HG02623 (cell line): ENCODE data around the gene DAPK1.
"Not testable (repeated sequence)": the region's sequence is repeated elsewhere in the genome, so short reads cannot be mapped to it uniquely, and the experiment has no call there.

Experiments
- ATAC-seq: cut with Tn5 transposase; IDR thresholded peaks from one replicate; pipeline ENCODE4 v1.9.1; 2021; ENCODE audit warnings: moderate library complexity; ENCODE audit not compliant: unreplicated experiment

The DAPK1 gene

DNA sequence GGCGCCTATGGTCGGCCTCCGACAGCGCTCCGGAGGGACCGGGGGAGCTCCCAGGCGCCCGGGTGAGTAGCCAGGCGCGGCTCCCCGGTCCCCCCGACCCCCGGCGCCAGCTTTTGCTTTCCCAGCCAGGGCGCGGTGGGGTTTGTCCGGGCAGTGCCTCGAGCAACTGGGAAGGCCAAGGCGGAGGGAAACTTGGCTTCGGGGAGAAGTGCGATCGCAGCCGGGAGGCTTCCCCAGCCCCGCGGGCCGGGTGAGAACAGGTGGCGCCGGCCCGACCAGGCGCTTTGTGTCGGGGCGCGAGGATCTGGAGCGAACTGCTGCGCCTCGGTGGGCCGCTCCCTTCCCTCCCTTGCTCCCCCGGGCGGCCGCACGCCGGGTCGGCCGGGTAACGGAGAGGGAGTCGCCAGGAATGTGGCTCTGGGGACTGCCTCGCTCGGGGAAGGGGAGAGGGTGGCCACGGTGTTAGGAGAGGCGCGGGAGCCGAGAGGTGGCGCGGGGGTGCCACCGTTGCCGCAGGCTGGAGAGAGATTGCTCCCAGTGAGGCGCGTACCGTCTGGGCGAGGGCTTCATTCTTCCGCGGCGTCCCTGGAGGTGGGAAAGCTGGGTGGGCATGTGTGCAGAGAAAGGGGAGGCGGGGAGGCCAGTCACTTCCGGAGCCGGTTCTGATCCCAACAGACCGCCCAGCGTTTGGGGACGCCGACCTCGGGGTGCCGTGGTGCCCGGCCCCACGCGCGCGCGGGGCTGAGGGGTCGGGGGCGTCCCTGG lies 561 bp downstream of the DAPK1 start:
- no peak for ATAC-seq

DNA sequence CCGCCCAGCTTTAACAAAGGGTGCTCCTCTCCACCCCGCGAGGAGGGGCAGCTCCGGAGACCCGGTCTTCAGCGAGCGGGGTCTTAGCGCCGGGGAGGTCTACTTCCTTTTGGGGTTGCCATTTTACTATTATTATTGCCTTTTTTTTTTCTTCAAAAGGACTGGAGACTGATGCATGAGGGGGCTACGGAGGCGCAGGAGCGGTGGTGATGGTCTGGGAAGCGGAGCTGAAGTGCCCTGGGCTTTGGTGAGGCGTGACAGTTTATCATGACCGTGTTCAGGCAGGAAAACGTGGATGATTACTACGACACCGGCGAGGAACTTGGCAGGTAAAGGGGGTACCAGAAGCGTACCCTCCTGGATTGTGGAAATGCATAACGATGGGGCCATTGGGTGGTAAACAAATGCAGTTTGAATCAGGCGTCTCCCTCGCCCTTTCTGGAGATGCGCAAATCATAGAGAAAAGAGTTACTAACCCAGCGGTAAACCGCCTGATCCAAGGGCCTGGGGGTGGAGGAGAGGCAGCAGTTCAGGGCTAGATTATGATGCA lies 1.2 kb downstream of the DAPK1 start:
- no peak for ATAC-seq

DNA sequence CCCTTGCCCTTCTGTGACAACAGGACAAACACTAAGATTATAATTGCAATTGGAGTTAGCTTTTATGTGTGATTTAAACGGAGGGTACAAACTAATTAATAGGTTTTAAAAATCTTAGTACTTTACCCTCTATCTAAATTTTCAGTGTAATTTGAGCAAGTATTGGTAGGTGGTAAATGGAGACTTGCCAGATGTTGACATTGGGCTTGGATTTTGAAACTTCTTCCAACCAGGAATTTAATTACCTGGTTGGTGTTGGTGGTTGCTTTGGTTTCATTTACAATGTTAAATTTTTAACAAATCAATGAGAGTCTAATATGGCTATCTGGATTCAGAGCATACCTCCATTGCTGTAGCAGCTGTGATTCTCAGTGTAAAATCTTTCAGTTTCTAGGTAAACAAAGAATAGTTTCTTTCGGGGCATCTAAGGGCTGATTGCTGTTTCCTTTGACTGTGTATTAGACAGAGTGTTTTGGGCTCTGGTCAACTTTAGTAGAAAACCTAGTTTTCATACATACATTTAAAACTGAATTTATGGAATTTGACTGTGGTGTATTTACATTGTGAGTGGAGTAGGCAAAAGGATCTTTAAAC lies 1.9 kb downstream of the DAPK1 start:
- no peak for ATAC-seq

DNA sequence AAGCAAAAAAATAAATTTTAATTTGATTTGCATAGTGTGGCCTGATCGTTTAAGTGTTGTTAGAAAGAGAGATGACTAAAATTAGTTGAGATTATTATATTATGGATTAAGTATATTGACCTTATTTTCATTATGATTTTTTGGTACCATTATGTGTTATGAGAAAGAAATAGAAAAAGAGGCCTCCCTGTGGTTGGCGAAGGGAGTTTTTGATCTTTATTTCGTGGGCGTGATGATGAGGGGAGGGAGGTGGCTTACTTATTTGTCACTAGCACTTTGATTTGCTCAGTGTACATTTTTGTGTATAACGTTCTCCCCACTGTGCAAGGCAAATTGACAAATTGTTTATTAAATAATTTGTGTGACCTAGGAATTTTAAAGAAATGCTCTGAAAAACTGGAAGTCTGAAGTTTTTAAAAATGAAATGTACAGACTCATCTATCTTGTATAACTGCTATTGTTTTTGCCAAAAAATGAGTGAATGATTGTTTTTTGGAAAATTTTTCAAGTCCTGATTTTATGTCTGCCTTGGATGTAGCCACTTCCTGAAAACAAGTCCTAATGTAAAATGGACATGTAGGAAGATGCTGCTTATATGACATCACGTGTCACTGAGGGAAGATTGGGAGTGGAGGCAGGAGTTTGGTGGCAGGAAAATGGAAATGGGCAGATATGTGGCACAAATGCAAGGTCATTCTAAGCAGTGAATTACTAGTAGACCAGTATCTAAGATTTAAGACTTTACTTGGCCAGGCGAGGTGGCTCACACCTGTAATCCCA lies 3.0 kb downstream of the DAPK1 start:
- ATAC-seq: no peak

DNA sequence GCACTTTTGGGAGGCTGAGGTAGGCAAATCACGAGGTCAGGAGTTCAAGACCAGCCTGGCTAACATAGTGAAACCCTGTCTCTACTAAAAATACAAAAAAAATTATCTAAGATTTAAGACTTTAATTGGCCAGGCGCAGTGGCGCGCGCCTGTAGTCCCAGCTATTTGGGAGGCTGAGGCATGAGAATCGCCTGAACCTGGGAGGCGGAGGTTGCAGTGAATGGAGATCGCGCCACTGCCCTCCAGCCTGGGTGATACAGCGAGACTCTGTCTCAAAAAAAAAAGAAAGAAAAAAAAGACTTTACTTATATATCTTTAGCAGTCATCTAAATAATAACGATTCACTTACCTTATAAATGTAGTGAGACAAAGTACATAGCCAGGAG lies 3.6 kb downstream of the DAPK1 start:
- not testable (repeated sequence) for ATAC-seq

DNA sequence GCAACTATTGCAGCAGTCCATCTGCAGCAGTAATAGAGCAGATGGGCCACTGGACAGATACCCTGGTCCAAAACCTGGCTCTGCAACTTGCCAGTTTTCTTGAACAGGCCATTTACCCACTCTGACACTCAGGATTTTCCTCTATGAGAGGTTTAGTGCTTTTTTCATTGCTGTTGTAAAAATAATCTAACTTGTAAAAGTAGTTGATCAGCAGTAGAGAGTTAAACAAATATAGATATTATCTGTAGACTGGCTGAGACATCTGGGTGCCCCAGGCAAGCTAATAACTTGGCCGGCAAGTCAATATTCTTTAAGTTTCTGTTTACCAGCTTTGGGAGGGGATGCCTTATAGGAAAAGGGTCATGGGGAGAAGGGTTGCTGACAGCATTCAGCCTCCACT lies 4.1 kb downstream of the DAPK1 start:
- no peak for ATAC-seq

DNA sequence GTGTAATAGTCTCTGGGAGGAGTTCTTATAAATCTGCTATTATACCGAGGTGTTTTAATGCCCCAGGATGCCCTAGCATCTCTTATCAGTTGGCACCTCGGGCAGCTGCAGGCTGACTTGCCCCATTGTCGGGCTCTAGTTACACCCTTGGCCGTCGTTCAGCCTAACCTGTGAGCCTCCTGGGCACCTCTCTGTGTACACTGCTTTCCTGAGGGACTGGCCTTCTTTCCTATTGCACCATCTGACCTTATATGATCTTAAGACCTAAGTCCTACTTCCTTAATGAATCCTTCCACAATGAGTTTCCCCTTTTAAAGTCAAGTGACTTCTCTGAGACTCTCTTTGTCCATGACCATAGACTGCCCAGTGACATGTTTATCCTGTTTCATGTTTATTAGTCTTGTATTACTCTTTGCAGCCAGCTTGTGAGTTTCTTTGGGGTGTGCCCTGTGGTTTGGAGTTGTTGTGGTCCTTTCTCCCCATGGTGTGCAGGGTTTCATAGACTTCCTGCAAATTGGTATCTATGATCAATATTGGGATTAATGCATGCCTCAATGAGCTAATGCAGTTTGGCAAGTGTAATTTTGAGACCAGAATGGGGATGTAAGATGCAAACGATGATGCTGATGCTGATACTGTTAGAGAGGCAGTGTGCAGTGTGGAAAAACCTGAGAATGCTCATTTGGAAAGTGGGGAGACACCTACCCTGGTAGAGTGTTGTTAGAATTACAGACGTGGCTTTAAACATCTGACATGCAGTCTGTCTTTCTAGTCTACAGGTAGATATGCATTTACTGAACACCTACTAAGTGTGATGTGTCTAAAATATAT lies 4.9 kb downstream of the DAPK1 start:
- ATAC-seq: no peak

DNA sequence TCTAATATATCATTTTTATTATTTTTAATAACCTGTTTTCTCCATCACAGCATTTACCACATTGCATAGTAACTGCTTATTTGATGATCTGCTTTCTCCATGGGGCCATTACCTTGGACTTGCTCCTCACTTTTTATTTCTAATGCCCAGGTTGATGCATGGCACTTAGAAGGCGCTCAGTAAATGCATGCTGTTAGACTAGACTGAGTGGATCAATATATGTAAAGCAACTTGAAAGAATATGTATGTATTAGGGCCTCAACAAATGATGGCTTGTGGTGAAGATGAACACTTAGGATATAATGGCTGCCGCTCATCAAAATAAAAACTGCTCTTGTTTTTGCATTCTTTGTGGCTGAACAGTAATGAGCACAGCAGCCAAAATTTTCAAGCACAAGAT lies 5.8 kb downstream of the DAPK1 start:
- ATAC-seq: no peak

DNA sequence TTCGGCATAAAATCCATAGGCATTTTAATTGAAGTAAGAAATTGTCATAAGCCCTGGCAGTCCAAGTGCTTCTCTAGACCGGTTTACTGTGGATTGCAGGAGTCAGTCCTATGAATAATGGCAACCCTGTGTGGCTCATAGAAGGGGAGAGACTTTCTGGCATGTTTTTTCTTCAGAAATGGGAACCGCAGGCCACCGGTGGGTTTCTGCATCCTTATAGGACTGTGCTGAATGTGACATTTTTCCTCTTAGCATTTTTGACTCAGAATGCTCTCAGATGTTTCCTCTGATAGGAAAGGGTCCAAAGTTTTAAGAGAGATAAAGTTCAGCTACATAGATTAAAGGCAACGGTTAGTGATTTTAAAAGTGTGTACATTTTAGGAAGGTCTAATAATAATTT lies 6.3 kb downstream of the DAPK1 start:
- ATAC-seq: no peak

DNA sequence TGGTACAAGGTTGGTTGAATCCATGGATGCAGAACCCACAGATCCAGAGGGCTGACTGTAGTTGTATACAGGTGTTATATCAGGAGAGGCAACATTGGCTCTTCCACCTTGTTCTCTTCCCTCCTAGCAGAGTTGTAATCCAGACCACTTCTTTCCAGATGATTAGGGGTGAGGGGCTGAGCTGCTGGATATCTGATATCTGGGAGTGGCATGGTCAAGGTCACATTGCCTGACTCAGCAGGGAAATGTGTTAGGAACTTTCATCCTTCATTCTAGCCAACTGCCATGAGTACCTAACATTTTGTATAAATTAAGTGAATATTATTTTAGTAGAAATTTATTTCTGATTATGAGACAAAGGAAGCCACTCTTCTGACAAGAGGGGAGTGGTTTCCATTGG lies 7.3 kb downstream of the DAPK1 start:
- ATAC-seq: no peak

DNA sequence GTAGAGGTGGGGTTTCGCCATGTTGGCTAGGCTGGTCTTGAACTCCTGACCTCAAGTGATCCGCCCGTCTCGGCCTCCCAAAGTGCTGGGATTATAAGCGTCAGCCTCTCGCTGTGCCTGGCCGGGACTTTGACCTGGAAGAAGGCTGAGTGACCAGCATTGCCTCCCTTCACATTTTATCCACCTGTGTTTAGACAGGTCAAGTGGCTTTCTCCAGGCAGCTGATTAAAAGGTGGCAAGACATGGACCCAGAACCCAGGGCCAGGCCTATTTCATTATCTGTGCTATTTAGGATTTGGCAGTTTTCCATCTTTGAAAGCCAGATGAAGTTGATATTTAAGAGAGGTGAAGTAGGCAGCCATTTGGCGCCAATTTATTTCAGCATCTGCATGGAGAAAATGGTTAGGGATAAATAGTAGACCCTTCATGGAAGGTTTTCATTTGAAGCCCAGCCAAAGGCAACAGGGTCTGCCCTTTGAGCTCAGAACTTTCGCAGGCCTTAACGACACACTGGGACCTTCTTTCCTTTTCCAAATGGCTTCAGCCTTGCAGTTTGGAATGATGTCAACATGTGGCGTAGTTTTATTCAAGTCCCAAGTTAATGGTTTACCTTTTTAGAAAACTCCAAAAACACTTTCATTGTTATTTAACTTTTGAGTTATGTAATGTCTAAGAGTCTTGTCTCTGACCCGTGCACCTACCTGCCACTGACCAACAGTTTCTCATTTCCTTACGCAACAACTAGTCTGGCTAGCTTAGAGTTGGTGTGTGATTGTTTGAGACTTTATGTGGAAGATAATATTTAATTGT lies 8.4 kb downstream of the DAPK1 start:
- ATAC-seq: no peak

DNA sequence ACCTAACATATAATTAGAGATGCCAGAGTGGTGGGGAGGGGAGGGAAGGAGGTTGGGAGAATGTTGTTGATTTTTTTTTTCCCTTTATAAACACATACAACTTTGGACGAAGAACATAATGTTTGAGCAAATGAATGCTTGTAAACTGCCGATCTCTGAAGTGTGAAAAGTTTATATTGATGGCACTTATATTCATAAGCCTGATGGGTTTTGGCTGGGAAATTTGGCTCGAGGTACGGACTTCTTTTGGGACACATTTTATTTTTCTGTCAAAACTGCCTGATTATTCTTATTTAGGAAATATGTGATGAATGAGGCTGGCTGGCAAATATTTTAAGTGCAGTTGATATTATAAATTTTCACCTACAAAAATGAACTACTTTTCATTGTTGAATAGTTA lies 9.9 kb downstream of the DAPK1 start:
- ATAC-seq: no peak

DNA sequence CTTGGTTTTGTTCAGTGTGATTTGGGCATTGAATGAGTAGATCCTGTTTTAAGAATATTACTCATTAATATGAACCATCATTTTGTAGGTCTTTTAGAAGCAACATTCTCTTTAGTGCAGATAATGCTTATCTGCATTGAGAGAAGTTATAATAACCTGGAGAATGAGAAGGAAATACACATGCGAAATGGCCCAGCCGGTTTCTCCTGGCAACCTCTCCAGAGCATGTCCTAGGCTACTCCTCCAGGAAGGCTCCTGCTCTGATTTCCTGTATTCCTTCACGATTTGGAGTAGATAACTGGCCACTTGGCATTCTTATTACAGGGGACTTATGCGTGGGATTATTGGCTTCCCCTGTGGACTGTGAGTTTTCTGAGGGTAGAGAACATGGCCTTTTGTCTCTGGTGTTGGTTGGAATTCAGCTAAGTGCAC lies 12.6 kb downstream of the DAPK1 start:
- ATAC-seq: no peak

DNA sequence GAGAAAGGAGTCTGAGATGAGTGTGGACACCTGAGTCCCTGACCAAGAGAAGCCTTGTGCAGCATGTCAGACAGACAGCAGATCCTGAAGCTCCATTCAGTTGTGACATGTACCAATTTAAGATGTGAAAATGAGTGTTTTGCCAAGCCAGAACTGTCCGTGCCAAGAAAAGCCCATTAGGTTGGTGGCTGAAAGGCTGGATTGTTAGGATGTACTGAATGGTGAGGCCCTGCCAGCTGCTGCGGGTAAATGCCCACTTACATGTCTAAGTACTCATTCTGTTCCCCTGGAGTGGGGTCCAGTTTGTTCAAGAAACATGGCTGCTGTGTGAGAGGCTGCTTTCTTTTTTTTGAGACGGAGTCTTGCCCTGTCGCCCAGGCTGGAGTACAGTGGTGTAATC lies 14.6 kb downstream of the DAPK1 start:
- no peak for ATAC-seq

DNA sequence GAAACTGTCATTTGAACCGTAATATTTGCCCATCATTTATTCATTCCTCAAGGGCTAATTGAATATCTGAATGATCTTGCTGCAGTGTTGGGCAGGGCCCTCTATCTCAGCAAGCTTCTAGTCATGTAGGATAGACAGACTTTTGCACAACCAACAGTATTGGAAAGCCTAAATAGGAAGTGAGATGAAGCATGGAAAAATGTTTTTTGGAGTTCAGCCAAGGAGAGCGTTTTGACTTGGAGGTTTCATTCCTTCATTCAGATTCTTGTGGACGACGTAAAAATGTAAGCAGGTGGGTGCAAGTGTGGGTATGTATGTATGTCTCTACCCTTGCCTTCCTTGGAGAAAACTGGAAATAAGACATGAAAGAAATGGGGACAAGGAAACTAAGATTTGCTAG lies 15.5 kb downstream of the DAPK1 start:
- no peak for ATAC-seq

DNA sequence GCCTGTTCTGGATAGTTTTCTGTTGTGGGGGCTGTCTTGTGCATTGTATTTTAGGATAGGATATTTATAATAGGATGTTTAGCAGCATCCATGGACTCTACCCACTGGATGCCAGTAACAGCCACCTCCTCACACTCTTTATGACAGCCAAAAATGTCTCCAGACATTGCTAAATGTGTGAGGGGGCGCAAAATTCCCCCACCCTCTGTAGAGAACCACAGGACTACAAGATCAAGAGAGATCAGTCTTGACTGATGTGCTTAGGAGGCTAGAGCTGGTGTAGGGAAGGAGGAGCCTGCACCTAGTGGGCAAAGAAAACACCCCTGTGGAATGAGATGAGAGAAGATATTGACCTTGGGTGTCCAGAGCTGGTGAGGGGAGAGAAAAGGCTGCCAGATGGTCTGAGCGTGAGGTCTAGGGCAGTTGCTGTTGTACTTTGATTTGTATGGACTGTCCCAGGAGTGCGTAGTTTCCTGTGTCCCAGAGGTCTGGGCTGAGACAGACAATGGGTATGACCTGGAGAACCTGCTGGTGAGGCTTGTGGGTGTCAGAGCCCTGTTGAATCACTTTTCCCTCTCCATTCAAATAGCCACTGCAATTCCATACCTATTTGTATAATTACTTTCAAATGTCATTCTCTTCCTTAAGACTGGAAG lies 16.3 kb downstream of the DAPK1 start:
- ATAC-seq: no peak

DNA sequence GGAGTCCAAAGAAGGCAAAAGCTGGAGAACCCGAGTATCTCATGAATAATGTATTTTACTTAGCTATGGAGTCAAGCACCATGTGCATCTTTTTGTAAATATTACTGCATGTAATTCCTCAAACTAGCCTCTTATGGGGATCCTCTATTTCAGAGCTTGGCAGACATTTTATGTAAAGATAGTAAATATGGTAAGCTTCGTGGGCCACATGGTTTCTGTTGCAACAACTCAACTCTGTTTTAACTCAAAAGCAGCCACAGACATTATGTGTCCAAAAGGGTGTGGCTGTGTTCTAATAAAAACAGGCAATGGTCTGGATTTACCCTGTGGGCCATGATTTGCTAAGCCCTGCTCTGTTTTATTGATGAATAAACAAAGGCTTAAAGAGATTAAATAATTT lies 17.3 kb downstream of the DAPK1 start:
- ATAC-seq: no peak

DNA sequence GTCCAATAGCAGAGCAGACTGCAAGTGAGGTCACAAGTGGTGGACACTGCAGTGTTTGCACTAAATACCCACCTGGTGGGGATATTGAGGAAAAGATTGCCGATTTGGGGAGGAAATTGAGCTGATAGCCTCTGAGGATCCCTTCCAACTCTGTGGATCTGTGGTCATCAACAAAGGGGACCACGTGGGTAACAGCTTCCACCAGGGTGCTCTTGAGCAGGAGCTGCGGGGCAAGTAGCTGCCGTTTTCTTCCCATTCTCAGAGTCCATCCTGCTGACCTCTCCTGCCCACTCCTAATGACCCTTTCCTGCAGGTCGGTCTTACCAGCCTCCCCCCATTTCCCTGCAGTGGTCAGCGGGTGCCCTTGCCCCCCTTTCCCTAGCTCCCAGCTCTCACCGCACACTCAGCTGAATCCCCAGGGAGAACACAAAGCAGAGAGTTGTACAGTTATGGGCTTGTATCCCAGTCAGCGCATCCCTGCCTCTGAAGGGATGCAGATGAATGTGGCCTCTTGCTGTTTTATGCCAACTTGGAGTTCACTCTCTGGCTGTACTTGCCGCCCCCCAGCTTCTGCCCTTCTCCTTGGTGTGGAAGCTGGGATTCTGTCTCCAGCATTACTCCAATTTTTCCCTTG lies 18.0 kb downstream of the DAPK1 start:
- ATAC-seq: no peak
